ENCODE measurements around the gene FAM47A.

FAM47A gene

DNA sequence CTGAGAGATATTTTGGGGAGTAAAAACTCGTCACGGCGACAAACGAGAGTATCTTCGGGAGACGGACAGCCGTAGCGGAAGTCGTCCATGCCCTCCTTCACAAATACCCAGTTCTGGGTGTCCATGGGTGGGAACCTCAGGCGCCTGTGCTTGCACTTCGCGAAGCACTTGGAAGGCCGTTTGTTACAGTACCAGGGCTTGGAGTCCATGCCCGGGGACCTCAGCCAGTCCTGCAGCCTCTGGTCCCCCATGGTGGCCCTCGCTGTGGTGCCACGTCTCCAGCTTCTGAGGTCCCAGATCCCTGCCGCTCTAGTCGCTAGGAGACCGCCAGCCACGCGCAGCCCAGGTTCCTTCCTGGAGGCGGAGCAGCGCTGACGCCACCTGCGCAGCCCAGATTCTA is at the start of gene FAM47A:
Gene FAM47A, minus strand, starts transcription at position 287 of the 400 bp plus-strand sequence. Its CDS starts 36 bp downstream, at position 251.
- DNase-seq (ENCODE audit: low read depth in 4 of 4, low spot score in 1 of 4) = no peak

DNA sequence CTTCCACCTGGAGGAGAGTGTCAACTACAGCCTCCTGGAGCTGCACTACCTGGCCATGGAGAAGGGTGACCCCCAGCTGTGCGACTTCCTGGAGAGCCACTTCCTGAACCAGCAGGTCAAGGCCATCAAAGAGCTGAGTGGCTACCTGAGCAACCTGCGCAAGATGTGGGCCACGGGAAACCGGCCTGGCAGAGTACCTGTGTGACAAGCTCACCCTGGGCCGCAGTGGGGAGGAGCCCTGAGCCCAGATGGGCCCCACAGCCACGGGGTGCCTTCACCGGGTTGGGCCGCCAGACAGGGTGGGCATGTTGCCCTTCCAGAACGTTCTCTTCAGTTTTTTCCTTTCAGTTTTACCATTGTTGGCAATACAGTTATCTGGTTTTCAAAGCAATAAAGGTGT is 15.2 kb upstream of the FAM47A start:
- no peak for DNase-seq (ENCODE audit: low read depth in 4 of 4, low spot score in 1 of 4)

DNA sequence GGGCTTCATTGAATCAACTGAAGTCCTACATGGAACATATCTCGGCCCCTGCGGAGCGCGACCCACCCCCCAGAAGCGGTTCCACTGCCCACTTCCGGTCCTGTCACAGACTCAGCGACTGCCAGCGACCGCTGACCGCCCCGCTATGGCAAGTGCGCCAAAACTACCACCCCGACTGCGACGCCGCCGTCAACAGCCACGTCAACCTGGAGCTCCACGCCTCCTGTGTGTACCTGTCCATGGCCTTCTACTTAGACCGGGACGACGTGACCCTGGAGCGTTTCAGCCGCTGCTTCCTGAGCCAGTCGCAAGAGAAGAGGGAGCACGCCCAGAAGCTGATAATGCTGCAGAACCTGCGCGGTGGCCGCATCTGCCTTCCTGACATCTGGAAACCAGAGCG is 14.8 kb upstream of the FAM47A start:
- no peak for DNase-seq (ENCODE audit: low read depth in 4 of 4, low spot score in 1 of 4)

DNA sequence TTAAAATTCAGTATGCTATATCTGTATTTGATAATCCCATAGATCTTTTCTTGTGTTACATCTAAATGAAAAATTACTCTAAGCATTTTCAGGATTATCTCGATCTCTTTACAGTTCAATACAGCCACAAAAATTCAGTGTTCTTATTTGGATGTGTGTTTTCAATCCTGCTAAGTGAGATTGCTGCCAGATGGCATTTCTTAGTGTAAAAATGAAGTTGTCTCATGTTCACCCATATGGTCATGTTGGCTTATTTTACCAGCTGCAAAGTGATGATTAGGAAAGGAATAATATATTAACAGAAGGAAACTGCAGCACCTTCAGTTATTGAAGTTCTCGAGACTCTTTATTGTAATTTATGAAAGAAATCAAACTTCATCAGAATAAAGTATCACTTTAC is 12.1 kb upstream of the FAM47A start:
- DNase-seq (ENCODE audit: low read depth in 4 of 4, low spot score in 1 of 4) = no peak

DNA sequence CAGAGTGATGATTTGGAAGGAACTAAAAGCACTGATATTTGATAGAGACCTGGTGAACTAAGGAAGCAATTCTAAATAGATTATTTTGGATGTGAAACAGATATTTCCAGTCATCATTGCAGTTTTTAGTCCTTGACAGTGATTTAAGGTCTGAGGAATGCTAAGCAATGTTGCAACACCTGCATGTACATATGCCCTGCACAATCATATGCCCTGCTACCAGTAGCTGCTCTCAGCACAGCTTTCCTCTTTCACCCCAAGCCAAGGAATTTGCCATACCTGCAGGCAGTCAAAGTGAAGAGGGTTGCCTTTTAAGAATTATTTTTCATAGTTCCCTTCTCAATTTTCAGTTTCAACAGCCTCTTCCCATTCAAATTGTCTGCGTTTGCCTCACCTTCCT is 8.7 kb upstream of the FAM47A start:
- DNase-seq (ENCODE audit: low read depth in 4 of 4, low spot score in 1 of 4) = no peak

DNA sequence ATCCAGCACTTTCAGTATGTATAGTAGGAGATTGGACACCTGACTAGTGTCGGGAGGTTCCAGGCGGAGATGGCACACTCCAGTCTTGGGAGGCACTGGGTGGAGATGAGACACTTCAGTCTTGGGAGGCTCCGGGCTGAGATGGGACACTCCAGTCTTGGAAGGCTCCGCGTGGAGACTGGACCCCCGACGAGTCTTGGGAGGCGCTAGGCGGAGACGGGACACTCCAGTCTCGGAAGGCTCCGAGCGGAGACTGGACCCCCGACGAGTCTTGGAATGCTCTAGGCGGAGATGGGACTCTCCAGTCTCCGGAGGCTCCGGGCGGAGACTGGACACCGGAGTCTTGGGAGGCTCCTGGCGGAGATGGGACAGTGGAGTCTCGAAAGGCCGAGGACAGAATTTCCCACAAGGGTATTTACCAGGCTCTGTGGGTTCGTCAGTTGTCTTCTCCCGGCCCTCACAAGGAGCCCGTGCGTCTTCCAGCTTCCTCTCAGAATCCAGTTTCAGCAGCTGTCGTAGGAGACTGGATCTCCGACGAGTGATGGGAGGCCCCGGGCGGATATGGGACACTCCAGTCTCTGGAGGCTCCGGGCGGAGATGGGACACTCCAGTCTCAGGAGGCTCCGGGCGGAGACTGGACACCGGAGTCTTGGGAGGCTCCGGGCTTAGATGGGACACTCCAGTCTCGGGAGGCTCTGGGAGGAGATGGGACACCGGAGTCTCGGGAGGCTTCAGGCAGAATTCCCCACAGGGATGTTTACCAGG is 952 bp downstream of the FAM47A start:
- DNase-seq (ENCODE audit: low read depth in 4 of 4, low spot score in 1 of 4) = no peak

DNA sequence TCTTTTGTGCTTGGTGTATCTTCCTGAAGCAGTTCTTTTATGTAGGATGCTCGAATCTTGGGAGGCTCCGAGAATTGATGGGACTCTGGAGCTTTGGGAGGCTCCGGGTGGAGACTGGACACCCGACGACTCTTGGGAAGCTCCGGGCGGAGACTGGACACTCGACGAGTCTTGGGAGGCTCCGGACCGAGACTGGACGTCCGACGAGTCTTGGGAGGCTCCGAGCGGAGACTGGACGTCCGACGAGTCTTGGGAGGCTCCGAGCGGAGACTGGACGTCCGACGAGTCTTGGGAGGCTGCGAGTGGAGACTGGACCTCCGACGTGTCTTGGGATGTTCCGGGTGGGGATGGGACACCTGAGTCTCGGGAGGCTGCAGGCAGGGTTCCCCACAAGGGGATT is 1.6 kb downstream of the FAM47A start:
- no peak for DNase-seq (ENCODE audit: low read depth in 4 of 4, low spot score in 1 of 4)

DNA sequence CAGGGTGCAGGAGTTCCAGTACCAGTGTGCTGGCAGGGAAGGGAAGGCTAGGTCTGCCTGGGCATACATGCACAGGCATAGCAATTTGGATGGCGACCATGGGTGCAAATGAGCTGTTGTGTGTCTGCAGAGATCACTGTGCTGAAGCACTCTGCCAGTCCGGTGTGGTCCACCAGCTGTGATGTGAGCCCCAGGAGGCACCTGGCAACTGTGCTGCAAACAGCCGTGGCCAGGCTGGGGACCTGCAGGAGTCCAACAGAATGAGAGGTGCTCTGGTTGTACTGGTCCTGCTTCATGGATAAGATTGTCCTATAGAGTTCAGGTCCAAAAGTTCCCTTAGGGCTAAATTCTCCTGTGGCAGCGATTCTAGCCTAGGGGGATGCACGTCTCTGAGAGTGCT is 6.1 kb downstream of the FAM47A start:
- no peak for DNase-seq (ENCODE audit: low read depth in 4 of 4, low spot score in 1 of 4)

DNA sequence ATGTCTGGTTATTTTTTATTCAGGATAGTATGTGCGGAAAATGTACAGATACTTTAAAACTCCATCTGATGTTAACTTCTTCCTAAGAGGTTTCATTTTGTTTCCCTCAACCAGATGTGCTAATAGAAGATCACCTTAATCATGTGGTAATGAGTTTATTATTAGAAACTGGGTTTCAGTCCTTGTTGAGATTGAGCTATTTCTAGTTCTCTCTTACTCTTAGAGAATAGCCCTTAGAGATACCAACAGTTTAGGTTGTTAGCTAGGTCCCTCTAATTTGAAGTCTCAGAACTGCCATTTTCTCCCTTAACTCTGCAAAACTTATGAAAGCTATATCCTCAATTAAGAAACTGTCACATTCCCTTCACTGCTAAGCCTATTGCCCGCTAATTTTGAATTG is 13.0 kb downstream of the FAM47A start:
- DNase-seq (ENCODE audit: low read depth in 4 of 4, low spot score in 1 of 4) = no peak

DNA sequence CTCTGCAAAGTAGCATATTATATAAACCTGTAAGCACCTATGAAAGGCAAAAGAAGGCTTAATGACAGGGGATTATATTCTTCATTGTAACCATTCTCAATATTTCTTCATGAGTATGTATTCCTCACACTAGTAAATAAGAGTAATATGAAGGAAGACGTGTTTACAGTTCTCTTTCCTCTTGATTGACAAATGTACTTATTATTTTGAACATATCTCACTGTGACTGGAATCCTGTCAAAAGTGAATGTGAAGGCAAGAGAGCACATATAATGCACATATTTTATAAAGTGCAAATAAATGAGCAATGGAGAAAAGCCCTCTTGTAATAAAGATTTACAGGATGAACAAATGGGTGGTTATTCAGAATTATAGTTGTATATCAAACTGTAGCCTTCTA is 19.7 kb downstream of the FAM47A start:
- no peak for DNase-seq (ENCODE audit: low read depth in 4 of 4, low spot score in 1 of 4)
